ENCODE data around the gene CCDC9B.

Gene CCDC9B

DNA sequence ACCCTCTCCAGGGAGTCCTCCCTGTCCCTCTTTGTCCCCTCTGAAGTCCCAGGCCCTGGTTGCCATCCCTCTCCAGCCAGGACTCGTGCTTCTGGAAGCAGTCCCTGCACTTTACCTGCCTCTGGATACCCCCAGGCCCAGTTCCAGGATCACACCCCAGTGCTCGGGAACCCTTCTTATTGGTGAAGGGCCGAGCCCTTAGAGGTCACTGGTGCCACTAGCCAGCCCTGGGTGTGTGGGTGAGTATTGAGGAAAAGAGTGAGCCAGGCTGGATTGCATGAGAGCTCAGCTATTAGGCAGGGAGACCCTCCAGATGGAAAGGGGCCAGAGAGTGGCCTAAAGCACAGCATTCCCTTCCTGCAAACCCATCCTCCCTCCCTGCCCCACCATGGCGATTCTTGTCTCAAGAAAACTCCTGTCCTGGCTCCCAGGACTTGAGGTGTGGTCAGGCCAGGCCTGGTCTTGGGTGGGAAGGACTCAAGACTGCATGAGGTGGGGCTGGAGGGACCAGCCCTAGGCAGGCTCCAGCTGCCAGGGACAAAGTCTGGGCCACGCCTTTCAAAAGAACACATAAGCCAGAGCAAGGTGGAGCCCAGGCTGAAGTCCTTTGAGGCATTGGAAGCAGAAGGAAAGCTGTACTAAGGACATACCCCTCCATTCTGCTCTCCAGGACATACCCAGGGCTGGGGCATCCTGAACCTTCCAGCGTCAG lies 5.3 kb upstream of the CCDC9B start:
- in situ Hi-C loops (cut with HindIII; ENCODE audit: low sequenced_read_pairs): no loop called here

DNA sequence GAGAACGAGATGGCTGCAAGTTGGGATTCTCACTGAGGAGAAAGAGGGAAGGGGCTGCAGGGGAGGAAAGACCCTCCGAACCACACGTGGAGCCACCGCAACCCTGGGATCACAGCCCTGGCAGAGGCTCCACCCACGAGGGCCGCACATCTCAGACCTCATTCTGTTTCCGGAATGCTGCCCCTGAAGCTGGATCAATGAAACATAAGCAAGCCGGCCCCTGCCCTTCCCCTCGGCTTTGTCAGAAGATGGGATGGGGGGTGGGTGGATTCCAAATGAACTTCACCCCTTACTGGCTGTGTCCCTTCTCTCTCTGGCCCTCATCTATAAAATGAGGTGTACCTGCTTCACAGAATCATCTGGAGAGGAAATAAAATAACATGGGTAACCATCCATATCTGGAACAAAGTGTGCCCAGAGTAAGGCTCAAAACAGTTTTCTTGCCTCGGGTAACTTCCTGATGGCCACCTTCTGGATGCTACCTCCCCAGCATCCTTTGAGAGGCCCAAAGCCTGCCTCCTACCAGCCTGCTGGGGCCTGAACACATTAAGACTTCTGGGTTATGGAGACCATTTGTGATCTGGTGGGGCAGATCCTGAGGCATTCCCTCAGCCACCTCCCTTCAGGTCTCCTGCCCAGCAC lies 4.6 kb upstream of the CCDC9B start:
- in situ Hi-C loops (cut with HindIII; ENCODE audit: low sequenced_read_pairs): no loop called here

DNA sequence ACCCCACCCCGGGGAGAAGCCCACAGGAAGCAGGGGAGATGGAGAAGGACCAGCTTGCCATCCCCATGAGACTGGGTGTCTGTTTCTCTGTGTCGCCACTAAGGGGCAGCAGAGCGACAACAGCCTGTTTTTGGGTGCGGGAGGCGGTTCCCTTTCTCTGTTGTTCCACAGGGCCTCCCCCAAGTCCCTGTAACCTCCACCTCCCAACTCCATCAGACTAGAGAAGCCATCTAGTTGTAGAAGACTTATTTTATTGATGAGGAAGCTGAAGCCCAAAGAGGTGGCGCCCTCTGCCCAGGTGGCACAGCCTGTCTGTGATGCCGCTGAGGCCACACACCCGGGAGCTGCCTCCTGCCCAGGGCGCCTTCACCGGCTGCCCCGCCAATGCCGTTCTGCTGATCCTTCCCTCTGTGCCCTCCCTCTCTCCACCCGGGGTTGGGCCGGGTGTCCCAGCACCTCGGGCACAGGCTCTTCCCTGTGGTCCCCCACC lies 3.9 kb upstream of the CCDC9B start:
- in situ Hi-C loops (cut with HindIII; ENCODE audit: low sequenced_read_pairs): no loop called here

DNA sequence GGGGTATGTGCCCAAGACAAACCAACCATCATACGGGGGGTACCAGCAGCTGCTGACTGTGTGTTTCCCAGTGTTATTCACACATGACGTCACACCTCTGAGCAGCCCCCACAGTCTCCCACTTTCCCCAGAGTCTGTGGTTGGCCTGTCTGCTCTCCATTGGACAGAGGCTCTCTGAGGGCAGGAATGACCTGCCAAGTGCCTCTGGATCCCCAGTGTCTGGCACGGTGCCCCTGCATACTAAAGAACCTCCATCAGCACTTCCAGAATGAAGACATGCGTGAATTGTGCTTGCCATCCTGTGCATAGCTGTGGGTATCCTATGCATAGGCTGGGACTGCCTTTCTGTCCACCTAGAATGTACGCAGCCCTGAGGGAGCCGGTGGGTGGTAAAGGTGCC lies 3.5 kb upstream of the CCDC9B start:
- in situ Hi-C loops (cut with HindIII; ENCODE audit: low sequenced_read_pairs): no loop called here

DNA sequence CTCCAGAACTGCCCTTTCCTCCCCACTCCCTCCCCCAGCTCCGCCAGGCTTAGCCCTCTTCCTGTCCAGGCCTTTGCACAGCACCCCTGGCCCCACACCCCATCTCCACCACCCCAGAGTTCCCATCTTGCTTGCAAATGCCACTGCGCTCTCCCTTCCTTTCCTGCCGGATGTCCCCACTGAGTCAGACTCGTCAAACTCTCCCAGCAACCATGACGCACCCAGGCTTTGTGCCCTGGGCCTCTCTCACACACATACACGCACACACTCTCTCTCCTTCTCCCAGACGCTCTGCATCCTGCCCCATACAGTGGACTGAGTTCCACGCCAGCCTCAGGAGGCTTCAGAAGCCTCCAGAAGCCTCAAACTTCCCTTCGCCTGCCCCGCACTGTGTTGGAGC lies 2.8 kb upstream of the CCDC9B start:
- in situ Hi-C loops (cut with HindIII; ENCODE audit: low sequenced_read_pairs): no loop called here

DNA sequence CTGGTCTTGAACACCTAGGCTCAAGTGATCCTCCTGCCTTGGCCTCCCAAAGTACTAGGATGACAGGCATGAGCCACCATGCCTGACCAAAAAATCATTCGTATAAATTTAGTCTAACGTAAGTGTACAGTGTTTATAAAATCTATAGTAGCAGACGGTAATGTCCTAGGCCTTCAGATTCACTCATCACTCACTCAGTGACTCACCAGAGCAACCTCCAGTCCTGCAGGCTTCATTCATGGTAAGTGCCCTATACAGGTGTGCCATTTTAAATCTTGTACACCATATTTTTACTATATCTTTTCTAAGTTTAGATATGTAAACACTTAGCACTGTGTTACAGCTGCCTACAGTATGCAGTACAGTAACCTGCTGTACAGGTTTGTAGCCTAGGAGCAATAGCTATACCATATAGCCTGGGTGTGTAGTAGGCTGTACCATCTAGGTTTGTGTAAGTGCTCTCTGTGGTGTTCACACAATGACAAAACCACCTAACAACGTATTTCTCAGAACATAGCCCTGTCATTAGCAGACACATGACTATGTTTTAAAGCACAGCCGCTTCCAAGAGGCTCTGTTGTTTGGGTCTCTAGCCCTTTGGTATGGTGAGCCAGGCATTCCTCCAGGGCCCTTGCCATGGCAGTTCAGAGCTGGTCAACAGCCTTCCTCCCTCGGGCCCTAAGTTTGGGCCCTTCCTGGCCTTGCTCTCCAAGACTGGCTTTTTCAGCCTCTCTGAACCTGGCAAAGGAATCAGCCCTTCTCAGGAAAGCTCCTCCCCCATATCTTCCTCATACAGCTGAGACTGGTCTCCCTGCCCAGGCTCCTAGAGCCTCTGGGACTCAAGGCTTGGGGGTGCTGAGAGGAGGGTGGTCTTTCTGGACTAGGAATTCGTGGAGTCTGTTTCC lies 1.9 kb upstream of the CCDC9B start:
- in situ Hi-C loops (cut with HindIII; ENCODE audit: low sequenced_read_pairs): no loop called here

DNA sequence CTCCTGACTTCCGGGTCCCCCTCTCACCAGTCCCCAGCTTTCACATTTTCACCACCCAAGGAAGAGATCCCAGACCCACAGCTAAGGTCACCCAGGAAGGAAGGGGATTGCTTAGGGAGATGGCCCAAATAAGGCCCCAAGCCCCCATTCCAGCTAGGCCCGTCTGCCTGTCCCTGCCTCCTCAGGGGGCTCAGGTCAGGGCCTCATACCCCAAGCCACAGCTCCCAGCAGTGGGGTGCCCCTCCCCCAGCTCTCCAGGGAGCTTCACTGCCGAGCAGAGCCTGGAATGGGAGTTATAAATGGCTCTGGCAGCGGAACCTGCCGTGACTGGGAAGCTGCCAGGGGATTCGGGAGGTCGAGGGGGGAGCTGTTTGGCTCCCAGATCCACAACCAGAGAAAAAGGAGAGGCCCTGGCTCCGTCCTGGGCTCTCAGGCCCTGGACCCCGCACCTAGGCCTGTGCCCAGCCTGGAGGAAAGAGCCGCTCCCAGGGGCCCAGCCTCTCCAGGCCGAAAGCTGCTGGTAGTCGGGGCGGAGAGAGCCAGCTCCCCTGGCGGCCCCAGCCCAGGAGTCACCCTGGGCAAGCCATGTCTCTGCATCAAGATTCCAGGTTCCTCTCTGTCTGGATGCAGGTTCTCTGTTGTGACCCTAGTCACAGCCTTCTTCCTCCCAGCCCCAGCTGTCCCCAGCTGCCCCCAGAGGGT lies 550 bp downstream of the CCDC9B start:
- in situ Hi-C loops (cut with HindIII; ENCODE audit: low sequenced_read_pairs): no loop called here

DNA sequence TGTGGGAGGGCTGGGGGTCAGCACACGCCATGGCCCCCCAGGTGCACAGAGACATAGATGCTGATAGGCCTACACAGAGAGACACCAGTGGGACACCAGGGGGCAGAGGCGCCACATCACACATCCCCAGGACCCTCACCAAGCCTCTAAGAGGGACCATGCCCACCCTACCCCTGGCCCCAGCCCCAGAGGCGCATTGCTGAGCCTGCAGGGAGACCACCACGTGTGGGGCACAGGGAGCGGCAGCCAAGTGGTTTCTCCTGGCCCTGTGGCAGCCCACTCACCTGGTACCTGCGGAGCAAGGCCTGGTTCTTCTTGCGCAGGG lies 1.2 kb downstream of the CCDC9B start:
- in situ Hi-C loops (cut with HindIII; ENCODE audit: low sequenced_read_pairs): no loop called here

DNA sequence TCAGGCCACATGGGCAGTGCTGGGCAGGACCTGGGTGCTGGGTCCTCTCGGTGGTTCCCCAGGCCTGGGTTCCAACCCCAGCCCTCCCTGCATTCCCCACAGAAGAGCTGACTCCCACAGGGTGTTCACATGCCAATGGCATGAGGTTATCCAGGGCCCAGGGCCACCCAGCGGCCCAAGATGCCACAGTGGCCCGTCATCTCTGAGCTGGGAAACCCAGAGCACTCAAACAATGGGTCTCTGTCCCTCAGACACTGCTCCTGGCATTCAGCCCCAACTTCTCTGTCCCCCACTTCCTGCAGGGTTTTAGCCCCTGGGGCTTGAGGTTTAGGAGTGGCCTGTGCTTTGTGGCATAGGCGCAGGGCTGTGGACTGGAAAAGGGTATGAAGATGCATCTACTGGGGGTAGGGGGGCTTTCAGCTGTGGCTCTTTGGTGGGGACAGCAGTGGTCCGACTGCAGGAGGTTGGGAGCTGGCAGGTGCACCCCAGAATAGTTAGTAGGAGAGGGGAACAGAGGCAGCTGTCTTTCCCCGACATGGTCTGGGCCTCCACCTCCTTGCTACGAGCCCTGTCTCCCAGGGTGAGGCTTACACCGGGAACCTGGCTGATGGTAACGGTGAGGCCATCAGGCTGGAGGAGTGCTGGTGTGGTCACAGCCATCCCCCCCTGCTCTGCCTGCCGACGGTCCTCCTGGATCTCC lies 1.7 kb downstream of the CCDC9B start:
- in situ Hi-C loops (cut with HindIII; ENCODE audit: low sequenced_read_pairs): no loop called here

DNA sequence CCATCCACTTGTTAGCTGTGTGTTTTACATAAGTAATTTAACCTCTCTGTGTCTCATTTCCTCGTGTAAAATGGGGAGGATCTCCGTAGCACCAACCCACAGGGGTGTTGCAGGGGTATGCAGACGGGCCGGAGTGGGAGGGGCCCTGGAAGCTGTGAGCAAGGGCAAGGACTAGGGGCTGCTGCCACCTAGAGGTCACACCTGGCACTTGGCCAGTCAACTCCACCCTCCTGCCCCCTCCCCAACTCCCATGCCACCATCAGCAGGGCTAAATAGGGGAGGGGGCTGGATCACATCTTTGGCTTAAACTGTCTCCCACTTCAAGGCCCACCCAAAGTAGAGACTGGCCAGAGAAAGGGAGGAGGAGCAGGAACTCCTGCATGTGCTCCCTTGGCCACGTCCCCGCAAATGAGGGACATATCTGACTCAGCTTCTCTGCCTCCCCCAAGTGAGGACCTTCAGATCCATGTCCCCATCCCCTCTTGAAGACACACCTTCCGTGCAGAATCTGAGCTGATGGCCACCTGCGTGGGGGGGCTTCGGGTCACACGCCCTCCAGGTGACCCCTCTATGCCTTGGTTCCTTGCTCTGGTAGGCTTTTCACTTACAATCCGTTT lies 2.6 kb downstream of the CCDC9B start:
- in situ Hi-C loops (cut with HindIII; ENCODE audit: low sequenced_read_pairs): no loop called here

DNA sequence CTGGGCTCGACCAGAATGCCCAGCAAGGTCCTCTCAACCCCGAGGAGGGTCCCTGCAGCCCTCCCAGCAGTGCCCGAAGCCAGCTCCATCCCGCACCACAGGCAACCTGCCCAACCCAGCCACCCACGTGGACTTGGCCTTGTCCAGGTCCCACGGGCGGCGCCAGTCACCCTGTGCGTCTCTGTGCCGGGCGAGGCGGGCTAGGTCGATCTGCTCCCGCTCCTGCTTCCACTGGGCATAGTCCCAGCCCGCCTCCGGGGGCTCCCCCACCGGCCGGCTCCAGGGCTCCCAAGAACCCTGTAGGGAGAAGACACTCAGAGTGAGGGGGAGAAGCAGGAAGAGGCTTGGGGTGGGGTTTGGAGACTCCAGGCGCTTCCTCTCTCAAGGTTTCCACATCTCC lies 3.1 kb downstream of the CCDC9B start:
- in situ Hi-C loops (cut with HindIII; ENCODE audit: low sequenced_read_pairs): no loop called here

DNA sequence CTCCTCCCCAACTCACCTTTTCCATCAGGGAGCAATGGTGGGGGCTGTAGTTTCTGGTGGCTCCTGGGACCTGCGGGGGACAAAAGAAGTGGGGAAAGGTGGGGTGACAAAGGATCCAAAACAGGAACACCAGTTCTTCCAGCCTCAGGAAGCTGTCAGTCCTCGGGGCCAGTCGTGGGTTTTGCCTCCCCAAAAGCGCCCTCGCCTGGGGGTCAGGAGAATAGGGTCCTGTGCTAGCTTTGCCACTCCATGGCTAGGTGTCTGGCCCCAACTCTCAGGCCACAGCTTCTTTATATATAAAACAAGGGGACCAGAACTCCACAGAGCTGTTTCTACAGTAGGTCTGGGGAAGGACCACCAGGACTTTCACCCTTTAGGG lies 4.0 kb downstream of the CCDC9B start:
- in situ Hi-C loops (cut with HindIII; ENCODE audit: low sequenced_read_pairs): no loop called here

DNA sequence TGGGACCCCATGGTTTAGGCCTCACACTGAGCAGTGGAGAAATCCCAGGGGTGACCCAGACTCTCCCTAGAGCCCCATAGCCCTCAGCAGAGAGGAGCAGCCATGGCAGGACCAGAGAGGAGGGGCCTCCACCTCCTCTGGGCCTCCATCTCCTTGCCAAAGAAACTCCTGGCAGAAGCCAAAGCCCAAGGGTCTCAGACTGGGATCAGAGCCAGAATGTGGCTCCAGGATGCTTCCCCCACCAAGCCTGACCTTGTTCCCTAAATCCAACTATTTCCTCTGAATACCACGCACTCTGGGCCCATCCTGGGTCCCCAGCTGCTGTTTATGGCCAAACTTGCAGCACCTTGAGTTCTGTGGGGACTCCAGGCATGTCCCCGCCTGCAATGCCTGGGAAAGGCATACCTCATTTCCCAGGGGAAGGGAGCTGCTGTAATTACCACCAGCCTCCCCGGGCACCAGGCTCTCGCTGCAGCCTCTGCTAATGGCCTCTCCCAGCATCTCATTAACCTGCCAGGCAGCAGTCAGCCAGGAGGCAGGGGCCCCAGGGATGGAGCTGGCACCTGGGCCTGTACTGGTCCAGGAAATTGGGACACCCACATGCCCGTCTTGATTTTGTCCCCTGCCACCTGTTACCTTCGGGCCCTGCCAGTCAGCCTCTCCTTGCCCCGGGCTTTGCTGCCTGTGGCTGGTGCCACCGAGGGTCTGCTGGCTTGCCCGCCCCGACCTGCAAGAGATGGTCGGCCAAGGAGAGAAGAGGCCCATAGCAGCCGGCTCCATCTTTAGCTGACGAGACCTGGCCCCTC lies 4.6 kb downstream of the CCDC9B start:
- in situ Hi-C loops (cut with HindIII; ENCODE audit: low sequenced_read_pairs): no loop called here

DNA sequence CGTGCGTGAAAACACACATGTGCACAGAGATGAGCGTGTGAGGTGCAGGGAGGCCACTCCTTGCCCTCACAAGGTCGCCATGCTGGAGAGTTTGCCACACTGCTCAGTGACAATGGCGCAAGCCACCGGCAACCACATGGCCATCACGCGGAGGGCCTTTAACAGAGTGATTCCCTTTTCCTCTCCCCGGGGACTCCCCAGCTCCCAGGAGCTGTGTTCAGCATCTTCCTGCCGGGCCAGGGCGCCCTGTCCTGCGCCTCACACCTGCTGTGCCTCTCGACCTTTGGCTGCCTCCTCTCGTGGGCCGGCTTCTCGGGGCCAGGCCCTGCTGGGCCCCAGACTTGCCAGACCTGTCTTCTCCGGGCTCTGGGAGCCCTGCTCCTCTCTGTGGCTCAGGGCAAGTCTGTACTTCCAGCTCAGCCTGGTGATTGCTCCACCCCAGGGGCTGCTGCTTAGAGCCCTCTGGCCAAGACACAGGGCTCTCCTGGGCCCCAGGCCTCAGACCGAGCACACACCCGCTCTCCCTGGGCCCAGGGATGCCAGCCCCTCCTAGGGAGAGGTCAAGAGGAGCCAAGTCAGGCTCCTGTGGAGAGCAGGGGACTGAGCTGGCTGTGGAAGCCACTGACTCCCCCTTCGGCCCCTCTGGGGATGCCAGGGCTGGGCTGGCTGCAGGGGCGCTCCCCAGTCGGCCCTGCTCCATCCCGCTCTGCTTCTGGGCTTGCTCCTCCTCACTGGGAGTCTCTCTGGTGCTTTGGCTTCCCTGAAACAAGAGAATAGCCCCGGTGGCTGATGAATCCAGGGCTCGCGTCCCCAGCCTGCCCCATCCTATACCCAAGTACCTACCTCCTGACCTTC lies 5.6 kb downstream of the CCDC9B start:
- in situ Hi-C loops (cut with HindIII; ENCODE audit: low sequenced_read_pairs): no loop called here

DNA sequence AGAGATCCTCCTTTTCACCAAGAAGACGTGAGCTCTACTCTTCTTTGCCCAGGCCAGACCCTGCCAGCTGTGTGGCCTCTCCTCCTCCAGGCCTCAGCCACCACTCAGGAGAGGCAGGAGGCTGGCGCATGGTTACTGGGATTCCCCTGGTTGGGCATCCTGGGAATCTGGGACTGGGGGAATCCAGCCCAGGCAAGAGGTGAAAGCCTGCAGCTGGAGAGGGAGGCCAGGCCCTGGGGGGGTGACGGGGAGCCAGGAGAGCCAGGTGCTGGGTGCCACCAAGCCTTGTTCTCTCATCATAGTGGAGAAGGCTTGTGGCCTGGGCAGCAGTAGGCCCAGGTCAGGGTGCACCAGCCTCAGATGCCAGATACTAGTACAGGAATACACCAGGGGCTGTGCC lies 6.2 kb downstream of the CCDC9B start:
- in situ Hi-C loops (cut with HindIII; ENCODE audit: low sequenced_read_pairs): no loop called here

DNA sequence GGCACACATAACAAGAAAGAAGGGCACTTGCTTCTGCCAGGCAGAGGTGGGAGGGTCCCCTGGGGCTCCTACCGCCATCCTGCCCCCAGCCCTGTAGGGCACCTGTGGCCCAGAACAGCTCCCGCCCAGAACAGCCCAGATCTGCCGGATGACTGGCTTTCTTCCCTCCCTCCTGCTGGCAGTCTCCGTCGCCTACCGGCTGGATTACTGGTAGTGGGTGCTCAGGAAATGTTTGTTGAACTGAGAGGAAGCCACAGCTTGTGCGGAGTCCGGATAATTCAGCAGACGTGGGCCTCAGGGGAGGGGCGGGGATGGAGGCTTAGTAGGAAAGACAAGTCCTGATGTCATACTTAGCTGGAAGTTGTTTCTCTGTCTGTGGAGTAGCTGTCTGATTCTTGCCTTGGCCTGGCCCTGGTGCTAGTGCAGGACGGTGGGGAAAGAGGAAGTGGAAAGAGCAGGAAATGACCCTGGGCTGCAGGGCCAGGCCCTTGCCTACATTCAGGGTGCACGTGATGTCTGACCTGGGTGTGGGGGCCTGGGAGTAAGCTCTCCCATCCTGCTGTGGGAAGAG lies 6.7 kb downstream of the CCDC9B start:
- in situ Hi-C loops (cut with HindIII; ENCODE audit: low sequenced_read_pairs): no loop called here

DNA sequence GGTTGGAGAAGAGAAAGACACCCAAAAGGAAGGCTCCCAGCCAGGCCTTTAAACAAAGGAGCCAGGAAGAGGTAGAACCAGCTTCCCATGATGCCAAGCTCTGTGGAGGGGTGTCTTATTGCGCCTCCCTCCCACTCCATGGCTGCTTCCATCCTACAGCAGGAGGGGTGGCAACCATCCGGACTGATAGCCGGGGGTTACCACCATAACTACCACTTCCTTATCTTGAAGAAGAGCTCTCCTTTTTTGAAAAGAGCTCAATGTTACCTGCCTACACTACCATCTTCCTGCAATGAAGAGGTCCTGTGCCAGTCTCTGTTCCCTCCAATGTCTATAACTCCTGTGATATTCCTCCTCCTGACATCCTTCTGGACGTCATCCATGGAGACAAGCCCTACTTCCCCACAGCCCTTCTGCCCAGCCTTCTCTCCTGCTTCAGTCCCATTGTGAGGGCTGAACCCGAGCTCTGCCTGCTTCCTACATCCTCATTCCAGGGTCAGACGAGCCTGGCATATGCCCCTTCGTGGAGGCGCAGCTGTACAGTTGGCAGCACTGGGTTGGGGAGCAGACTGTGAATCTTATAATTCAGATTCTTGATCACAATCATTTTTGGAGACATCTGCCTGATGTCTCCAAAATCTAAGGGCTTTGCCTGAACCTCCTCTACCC lies 8.5 kb downstream of the CCDC9B start:
- in situ Hi-C loops (cut with HindIII; ENCODE audit: low sequenced_read_pairs): no loop called here

DNA sequence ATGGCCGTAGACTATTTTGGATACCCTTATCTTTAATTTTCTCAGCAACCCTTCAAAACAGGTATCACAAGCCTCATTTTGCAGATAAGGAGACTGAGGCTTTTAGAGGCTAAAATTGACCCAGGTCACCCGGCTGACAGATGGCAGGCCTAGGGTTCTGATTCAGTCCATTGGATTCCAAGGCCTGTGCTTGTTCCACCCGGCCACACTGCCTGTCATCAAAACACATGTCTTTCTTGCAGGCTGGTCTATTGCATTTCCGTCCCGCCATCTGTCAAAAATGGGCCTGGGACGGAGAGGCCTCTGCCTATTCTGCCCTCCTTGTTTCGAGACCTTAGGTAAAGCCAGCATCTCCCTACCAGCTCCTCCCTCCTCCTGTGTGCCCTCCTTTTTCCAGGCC lies 9.1 kb downstream of the CCDC9B start:
- in situ Hi-C loops (cut with HindIII; ENCODE audit: low sequenced_read_pairs): no loop called here
